Adipocyte (in vitro differentiated cells): ENCODE results near the gene DDX17.
A peak's percentile ranks its signal among the peaks of the same experiment; 100 is the strongest.

Experiments used
- DNase-seq: peaks from one replicate; pipeline ENCODE4 v3.0.0-alpha.2; 2015; ENCODE audit warnings: low read depth
- H3K27me3 ChIP-seq: replicated peaks from 2 replicates; pipeline ENCODE4 v1.7.0; 2013; ENCODE audit warnings: mild to moderate bottlenecking, low read length, moderate library complexity; ENCODE audit not compliant: control insufficient read depth, insufficient read depth
- H3K36me3 ChIP-seq: 2 replicates; pipeline ENCODE4 v1.7.0; 2013; ENCODE audit warnings: low read length, mild to moderate bottlenecking, moderate library complexity; ENCODE audit not compliant: control insufficient read depth, insufficient read depth, severe bottlenecking
- H3K4me1 ChIP-seq: 2 replicates; pipeline ENCODE4 v1.7.0; 2013; ENCODE audit warnings: mild to moderate bottlenecking, low read length, moderate library complexity; ENCODE audit not compliant: control insufficient read depth, insufficient read depth
- H3K4me3 ChIP-seq: 2 replicates; pipeline ENCODE4 v1.7.0; 2013; ENCODE audit warnings: mild to moderate bottlenecking, low read length, moderate library complexity
- H3K9ac ChIP-seq: 2 replicates; pipeline ENCODE4 v1.7.0; 2013; ENCODE audit warnings: mild to moderate bottlenecking, low read length, moderate library complexity
- H3K9me3 ChIP-seq: 2 replicates; pipeline ENCODE4 v1.7.0; 2013; ENCODE audit warnings: mild to moderate bottlenecking, low read length, moderate library complexity; ENCODE audit not compliant: control insufficient read depth

DDX17 gene

GRCh38 chr22:38462960-38463784, 42.9 kb downstream of the DDX17 start:
- no peak for DNase-seq
- Histone ChIP-seq H3K36me3 (no peaks in the 10 kb centered on the region), H3K4me1 (peaks cover 13% of the 10 kb centered on the region), H3K9me3 (no peaks in the 10 kb centered on the region), H3K9ac (no peak overlapping the region), H3K4me3 (no peak overlapping the region), H3K27me3 (peaks cover 43% of the 10 kb centered on the region)

- H3K4me3 ChIP-seq, result peak overlapping the region; percentile 33
- peaks cover 52% of the 10 kb centered on the region for H3K27me3 ChIP-seq
- peaks cover 9% of the 10 kb centered on the region for H3K4me1 ChIP-seq
- peak; percentile 92 for DNase-seq
- H3K9ac ChIP-seq, result no peak overlapping the region
- no peaks in the 10 kb centered on the region for H3K9me3 ChIP-seq
- H3K36me3 ChIP-seq, result no peaks in the 10 kb centered on the region
Observed at GRCh38 chr22:38461414-38462081, 44.6 kb downstream of the DDX17 start.

- no peaks in the 10 kb centered on the region for H3K36me3 ChIP-seq
- peaks cover 55% of the 10 kb centered on the region for H3K27me3 ChIP-seq
- H3K9me3 ChIP-seq, result no peaks in the 10 kb centered on the region
- H3K9ac ChIP-seq, result no peak overlapping the region
- peaks cover 9% of the 10 kb centered on the region for H3K4me1 ChIP-seq
- H3K4me3 ChIP-seq, result no peak overlapping the region
- DNase-seq, result no peak
Observed at GRCh38 chr22:38461057-38461413, 45.1 kb downstream of the DDX17 start.

- DNase-seq, result no peak
- Histone ChIP-seq H3K9ac (no peak overlapping the region), H3K36me3 (no peaks in the 10 kb centered on the region), H3K9me3 (no peaks in the 10 kb centered on the region), H3K4me3 (no peak overlapping the region), H3K27me3 (peaks cover 52% of the 10 kb centered on the region), H3K4me1 (peaks cover 9% of the 10 kb centered on the region)
Observed at GRCh38 chr22:38460426-38460840, 45.7 kb downstream of the DDX17 start.

GRCh38 chr22:38456841-38457699, 49.0 kb downstream of the DDX17 start:
- no peak overlapping the region for H3K9ac ChIP-seq
- no peaks in the 10 kb centered on the region for H3K9me3 ChIP-seq
- H3K4me1 ChIP-seq, result peaks cover 7% of the 10 kb centered on the region
- no peak for DNase-seq
- no peak overlapping the region for H3K4me3 ChIP-seq
- peaks cover 64% of the 10 kb centered on the region for H3K27me3 ChIP-seq
- H3K36me3 ChIP-seq, result no peaks in the 10 kb centered on the region

GRCh38 chr22:38456272-38456835, 49.8 kb downstream of the DDX17 start:
- H3K4me3 ChIP-seq, result no peak overlapping the region
- peaks cover 67% of the 10 kb centered on the region for H3K27me3 ChIP-seq

GRCh38 chr22:38455530-38456271, 50.4 kb downstream of the DDX17 start:
- Histone ChIP-seq H3K4me3 (no peak overlapping the region), H3K9ac (no peak overlapping the region), H3K4me1 (no peaks in the 10 kb centered on the region), H3K27me3 (peaks cover 66% of the 10 kb centered on the region), H3K9me3 (no peaks in the 10 kb centered on the region), H3K36me3 (no peaks in the 10 kb centered on the region)
- peak; percentile 60 for DNase-seq

More at GRCh38 chr22:38456272-38456835, 49.8 kb downstream of the DDX17 start:
- Histone ChIP-seq H3K4me1 (peaks cover 1% of the 10 kb centered on the region), H3K9ac (no peak overlapping the region), H3K9me3 (no peaks in the 10 kb centered on the region), H3K36me3 (no peaks in the 10 kb centered on the region)
- no peak for DNase-seq

- no peak for DNase-seq
- no peaks in the 10 kb centered on the region for H3K4me1 ChIP-seq
- no peaks in the 10 kb centered on the region for H3K36me3 ChIP-seq
- H3K27me3 ChIP-seq, result peaks cover 65% of the 10 kb centered on the region
- no peaks in the 10 kb centered on the region for H3K9me3 ChIP-seq
- H3K9ac ChIP-seq, result no peak within 1 kb of the TSS
- no peak within 1 kb of the TSS for H3K4me3 ChIP-seq
Observed at GRCh38 chr22:38455076-38455529, 51.0 kb downstream of the DDX17 start, which contains the start of gene KCNJ4. KCNJ4 (minus strand) TSS chr22:38455199; CDS start chr22:38428132, 27,067 bp downstream.

- Histone ChIP-seq H3K27me3 (peaks cover 67% of the 10 kb centered on the region), H3K9me3 (no peaks in the 10 kb centered on the region), H3K4me3 (no peak overlapping the region), H3K9ac (no peak overlapping the region), H3K4me1 (no peaks in the 10 kb centered on the region), H3K36me3 (no peaks in the 10 kb centered on the region)
- peak; percentile 28 for DNase-seq
Observed at GRCh38 chr22:38454353-38455075, 51.6 kb downstream of the DDX17 start.

- no peak overlapping the region for H3K9ac ChIP-seq
- no peak overlapping the region for H3K4me3 ChIP-seq
- H3K27me3 ChIP-seq, result peaks cover 70% of the 10 kb centered on the region
- DNase-seq, result no peak
- no peaks in the 10 kb centered on the region for H3K9me3 ChIP-seq
- no peaks in the 10 kb centered on the region for H3K4me1 ChIP-seq
- H3K36me3 ChIP-seq, result no peaks in the 10 kb centered on the region
Observed at GRCh38 chr22:38453996-38454352, 52.1 kb downstream of the DDX17 start.
